CD4-positive, alpha-beta T cell treated with Interleukin-15 for 4 hours (primary cell): ENCODE data around the gene TAPT1.

Source experiments
- DNase-seq: peaks from one replicate; pipeline ENCODE4 v3.0.0-alpha.2; 2020; ENCODE audit warnings: low spot score

TAPT1 gene

DNA sequence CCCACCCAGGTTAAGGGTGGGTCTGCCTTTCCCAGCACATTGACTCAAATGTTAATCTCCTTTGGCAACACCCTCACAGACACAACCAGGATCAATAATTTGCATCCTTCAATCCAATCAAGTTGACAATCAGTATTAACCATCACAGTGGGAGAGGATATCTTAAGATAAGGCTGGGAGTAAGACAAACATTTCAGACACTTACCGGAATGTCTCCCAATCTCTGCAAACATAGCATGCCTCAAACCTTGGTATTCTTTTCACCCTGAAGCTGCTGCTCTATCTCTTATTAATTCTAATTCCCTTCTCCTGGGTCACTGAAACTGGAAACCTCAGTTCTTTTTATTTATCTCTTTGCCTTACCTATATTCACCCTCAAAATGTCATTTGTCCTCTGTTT, 19.0 kb upstream of the TAPT1 start:
- no peak for DNase-seq

- no peak for DNase-seq
Measured at GRCh38 chr4:16243285-16243684, 17.0 kb upstream of the TAPT1 start.

GRCh38 chr4:16240300-16240699, 14.0 kb upstream of the TAPT1 start:
- DNase-seq: no peak

DNA sequence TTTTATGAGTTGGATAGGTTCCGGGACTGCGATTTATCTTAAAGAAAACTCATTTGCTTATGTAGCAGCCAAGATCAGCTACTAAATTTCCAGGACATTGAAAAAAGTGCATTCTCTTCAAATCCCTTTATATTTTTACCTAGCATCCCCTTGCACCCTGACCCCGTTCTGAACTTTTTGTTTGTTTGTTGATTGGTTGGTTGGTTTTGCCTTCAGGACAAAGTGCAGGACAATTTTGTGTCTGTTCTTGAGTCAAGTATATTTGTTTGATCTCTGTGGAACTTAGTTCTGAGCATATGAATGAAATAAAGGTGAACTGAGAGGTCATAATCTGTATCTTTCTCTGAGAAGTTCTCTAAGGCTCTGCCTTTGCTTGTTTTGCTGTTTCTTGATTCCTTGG, 12.8 kb upstream of the TAPT1 start:
- DNase-seq: no peak

- no peak for DNase-seq
Measured at GRCh38 chr4:16238327-16238726, 12.1 kb upstream of the TAPT1 start.

DNA sequence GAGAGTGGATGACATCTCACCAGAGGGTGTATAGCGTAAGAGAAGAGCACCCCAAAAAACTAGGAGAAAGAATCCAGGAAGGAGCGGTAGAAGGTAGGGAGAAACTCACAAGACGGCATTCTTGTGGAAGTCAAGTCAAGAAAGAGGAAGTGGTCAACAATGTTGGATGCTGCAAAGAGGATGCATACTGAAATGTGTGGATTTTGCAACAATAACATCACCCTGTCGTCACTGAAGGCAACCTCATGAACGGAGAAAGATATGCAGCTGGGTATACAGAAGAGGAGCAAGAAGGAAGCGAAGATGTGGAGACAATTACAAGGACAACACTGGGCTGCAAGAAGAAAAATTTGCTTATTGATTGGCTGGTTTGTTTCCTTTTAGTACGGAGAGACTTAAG, 11.4 kb upstream of the TAPT1 start:
- no peak for DNase-seq

GRCh38 chr4:16236402-16237023, 10.2 kb upstream of the TAPT1 start:
- DNase-seq: no peak

- DNase-seq: no peak
Measured at GRCh38 chr4:16235209-16235608, 8.9 kb upstream of the TAPT1 start.

DNA sequence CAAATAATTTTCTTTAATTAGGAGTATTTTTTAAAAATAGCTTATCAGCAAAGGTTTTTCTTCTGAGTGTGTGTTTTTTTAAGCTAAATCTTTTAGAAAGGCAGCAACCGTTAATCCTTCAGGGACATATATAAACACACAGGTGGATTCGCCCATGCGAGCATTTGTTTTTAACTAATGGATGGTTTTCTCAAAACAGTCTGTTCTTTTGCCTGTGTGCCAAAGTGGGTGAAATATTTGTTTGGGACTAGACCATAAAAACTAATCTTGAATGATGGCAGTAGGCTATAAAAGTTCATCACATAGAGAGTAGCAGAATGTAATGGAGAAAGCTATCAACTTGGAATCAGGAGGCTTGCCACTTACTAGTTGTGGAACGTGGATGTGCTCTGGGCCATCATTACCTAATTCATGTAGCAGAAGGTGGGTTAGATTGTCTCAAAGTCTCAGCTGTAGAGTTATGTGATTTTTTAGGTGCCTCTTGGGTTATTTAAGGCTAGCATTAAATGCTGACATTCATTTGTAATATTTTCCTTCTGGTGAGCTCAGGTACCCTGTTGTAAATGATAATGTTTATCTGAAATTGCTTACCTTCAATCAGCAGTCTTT, 7.4 kb upstream of the TAPT1 start:
- no peak for DNase-seq

DNA sequence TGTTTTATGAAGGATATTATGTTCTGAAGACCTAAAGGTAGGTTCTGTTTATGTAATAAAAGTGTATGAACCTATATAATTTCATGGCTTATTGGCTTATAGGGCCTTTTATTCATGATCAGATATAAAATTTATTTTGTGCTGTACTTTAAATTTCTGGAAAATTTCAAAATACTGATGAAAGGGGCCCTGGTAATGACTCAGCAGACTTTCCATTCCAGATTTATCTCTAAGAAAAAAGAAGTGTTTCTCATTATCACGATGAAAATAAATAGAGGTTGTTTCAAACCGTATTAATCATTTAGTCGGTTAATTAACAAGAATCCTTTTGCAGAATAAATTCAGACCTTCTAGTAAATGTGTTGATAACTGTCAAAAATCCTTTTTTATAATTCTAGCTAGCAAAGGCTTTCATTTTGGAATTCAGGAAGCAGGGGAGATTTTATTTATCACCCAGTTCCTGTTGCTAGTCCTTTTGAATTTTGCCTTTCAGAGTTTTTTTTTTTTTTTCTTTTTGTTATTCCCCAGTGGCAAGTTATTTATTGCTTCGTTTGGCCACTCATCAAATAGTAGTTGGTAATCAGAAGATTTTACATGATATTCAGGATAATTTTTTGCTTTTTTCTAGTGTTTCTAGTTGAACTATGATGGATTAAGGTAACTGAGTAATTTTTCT, 5.4 kb upstream of the TAPT1 start:
- DNase-seq: no peak

GRCh38 chr4:16230308-16230707, 4.0 kb upstream of the TAPT1 start:
- DNase-seq: no peak

- no peak for DNase-seq
Measured at GRCh38 chr4:16229604-16230003, 3.3 kb upstream of the TAPT1 start.

DNA sequence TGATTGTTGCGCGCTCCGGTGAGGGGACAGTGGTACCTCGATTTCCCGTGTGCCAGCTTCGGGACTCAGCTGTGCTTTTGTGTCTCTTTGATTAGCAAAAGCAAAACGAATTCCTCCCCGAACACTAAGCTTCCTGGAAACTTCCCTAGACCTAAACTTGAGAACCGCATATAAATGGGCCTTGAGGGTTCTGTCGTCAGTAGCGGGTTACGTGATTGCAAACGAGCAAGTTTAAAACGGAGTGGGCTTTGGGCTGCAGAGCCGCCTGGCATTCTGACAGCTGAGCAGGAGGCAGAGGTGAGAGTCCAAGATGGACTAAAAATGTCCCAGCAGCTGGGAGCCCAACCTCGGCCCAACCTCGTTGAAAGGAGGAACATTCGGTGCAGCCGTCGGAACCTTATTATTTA, 1.2 kb upstream of the TAPT1 start:
- peak; percentile 4 for DNase-seq

- DNase-seq: peak; percentile 10
Measured at GRCh38 chr4:16226816-16227461, 668 bp upstream of the TAPT1 start.

- peak; percentile 16 for DNase-seq
Measured at GRCh38 chr4:16225167-16225862, 956 bp downstream of the TAPT1 start.

DNA sequence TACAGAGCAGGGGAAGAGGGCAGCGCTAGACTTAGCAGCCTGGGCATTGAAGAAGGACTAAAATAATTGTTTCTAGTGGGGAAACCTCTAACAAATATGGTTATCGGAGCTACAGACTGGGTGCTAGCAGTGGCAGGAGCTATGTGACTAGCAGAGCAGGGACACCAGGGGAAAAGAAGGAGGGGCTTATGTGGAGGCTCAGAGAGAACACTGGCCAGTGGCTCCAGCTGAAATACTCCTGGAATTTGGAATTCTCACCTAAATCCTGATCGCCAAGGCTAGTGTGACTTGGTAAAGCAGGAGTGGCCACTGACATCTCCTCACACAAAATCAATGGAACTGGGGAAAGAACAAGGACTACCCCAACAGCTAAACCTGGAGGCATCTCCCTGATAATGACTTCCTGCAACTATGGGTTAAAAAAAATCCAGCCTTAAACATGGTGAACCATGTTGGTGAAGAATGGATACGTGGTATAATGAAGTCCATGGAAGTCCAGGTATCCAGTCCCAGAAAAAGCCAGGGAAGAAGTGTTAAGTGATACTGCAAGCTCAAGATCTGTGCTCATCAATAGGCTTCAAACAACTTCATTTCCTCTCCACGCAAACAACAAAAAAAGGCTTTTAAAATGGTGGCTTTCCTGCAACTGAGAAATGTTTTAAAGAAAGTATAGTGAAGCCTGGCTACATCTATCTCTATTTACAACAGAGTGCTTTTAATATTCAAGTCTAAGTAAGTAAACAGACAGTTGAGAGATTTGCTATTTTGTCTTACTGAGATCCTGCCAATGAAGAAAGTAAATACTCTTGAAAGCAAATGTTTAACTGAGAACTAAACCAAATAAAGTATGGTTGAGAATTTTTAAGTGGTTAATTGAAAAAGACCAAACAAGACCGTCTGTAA, 1.8 kb downstream of the TAPT1 start:
- no peak for DNase-seq

DNA sequence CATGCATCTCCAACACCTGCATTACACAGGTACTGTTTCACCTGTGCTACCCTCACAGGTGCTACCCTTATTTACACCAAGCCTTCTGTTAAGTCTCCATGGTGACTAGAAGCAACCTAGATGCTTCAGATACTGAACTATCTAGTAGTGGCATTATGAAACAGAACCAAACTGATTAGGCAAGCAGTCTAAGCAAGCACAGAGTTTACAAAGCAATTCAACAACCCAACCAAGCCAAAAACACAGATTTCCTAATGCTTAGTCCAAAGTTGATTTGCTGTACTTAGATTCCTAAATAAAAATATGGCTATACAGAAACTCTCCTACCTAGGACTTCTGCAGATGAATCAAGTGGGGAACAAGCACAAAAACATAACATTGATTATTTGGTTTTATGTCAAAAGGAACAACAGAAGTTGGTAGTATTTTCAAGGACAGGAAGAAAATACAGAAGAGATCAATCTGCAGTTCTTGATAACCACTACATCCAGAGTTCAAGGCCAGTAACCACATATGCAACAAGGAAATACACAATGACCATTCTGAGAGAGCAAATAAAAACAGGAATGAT, 3.2 kb downstream of the TAPT1 start:
- DNase-seq: no peak

GRCh38 chr4:16218950-16219349, 7.3 kb downstream of the TAPT1 start:
- DNase-seq: no peak

GRCh38 chr4:16217300-16218051, 8.8 kb downstream of the TAPT1 start:
- DNase-seq: no peak

DNA sequence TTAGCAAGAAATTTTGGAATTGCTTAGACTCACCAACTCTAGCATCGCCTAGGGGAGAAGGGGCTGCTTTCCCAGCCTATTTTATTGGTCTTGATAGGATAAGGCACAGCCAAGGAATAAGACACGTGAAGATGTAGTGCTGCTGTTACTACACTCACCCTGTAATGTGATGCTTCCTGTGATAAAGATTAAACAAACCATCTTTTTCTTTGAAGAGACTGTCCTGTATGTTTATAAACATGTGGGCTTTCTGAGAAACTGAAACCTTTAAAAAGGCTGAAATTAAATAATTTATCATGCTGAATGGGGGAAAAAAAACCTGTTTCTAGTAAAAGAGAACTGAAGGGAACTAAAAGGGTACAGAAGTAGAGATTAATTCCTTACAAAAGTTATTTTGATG, 13.2 kb downstream of the TAPT1 start:
- no peak for DNase-seq
